ENCODE results near the gene SETBP1. TPM values are rescaled to one million over a fixed set of nuclear protein-coding genes. Genes with fewer than 3 reads are reported as not detected.
A peak's percentile ranks its signal among the peaks of the same experiment; 100 is the strongest.

The SETBP1 gene
- total and polyA plus RNA-seq, 2 of the 4 experiments (the other 2 are of a cell fraction): 0.19 to 0.36 TPM

GRCh38 chr18:44986933-44987332 is 306.2 kb downstream of the SETBP1 start:
- WGBS, 2 experiments (ENCODE audit: extremely low coverage in 2 of 2, insufficient read length in 1 of 2): no CpG with 5 or more reads among the region's 3 CpGs

More at GRCh38 chr18:44986933-44987332, 306.2 kb downstream of the SETBP1 start:
- Histone ChIP-seq H2BK20ac (ENCODE audit: low read depth, low read length) (no peak overlapping the region), H3K27me3 (ENCODE audit: control insufficient read depth, insufficient read depth, low read length) (no peaks in the 10 kb centered on the region), H2BK120ac (ENCODE audit: low read depth, low read length) (no peak overlapping the region), H3K9ac (ENCODE audit: low read depth, low read length) (no peak overlapping the region), H2BK5ac (ENCODE audit: low read depth, low read length, poor library complexity, severe bottlenecking) (no peak overlapping the region), H4K8ac (ENCODE audit: low read depth in 2 of 2, low read length in 2 of 2) (no peak overlapping the region), H2AK5ac (ENCODE audit: low read depth, low read length) (no peak overlapping the region), H3K23ac (ENCODE audit: low read depth, low read length) (no peak overlapping the region), H3K14ac (replicated peaks; ENCODE audit: low read depth, low read length) (no peak overlapping the region), H2AFZ (replicated peaks; ENCODE audit: low read length, poor library complexity) (no peak overlapping the region), H3K9me1 (ENCODE audit: insufficient read depth, low read length) (no peaks in the 10 kb centered on the region), H3K36me3 (ENCODE audit: control insufficient read depth, insufficient read depth, low read length) (no peaks in the 10 kb centered on the region), H4K20me1 (ENCODE audit: insufficient read depth, low read length) (no peaks in the 10 kb centered on the region), H3K18ac (ENCODE audit: low read depth, low read length) (no peak overlapping the region), H3K27ac (ENCODE audit: insufficient read depth, low read length) (no peak overlapping the region), H3K9me3 (ENCODE audit: control insufficient read depth, insufficient read depth, low read length) (no peaks in the 10 kb centered on the region), H3K4me3 (ENCODE audit: insufficient read depth, low read depth, low read length) (no peak overlapping the region), H2BK15ac (ENCODE audit: low read depth, low read length) (no peak overlapping the region), H3K4ac (ENCODE audit: low read depth, low read length) (no peak overlapping the region), H4K5ac (ENCODE audit: low read depth, low read length) (no peak overlapping the region), H4K91ac (ENCODE audit: insufficient read depth, low read depth, low read length) (no peak overlapping the region), H3K4me1 (ENCODE audit: control insufficient read depth, insufficient read depth, low read length) (no peaks in the 10 kb centered on the region), H2AK9ac (replicated peaks; ENCODE audit: low read depth, low read length, poor library complexity) (no peak overlapping the region), H3K4me2 (ENCODE audit: low read depth, low read length) (no peak overlapping the region), H3K56ac (ENCODE audit: extremely low read depth, insufficient read depth, low read length) (no peak overlapping the region), H3K79me1 (ENCODE audit: low read depth in 1 of 2, low read length in 2 of 2) (no peaks in the 10 kb centered on the region)
- dilution Hi-C loops (cut with HindIII; ENCODE audit: low sequenced_read_pairs, unreplicated experiment) (no loop called here), intact Hi-C loops (cut with micrococcal nuclease) (no loop called here), in situ Hi-C loops (cut with MboI; ENCODE audit: low sequenced_read_pairs) (no loop called here)
- POLR2A ChIA-PET (ENCODE audit: unreplicated experiment): no interaction called here
- BruUV-seq (replicated peaks): no TSS peak
- ATAC-seq (ENCODE audit: low read depth) (no peak), DNase-seq (no peak)
- CTCF ChIA-PET: no interaction called here
- TF ChIP-seq USF2 (IDR thresholded peaks at IDR 0.05; ENCODE audit: low read depth, low read length) (no peak), CEBPB (IDR thresholded peaks at IDR 0.05; ENCODE audit: low read depth, low read length) (peak; percentile 45; the same call in 1 of the 2 replicates)

Measured in IMR-90 (cell line).